Muscle of back (tissue), 13 donors: Measurements from ENCODE around the gene MPDZ. TPM values are rescaled to one million over a fixed set of nuclear protein-coding genes. Genes with fewer than 3 reads are reported as not detected.
A peak's percentile ranks its signal among the peaks of the same experiment; 100 is the strongest.

Experiments used
- DNase-seq, 3 donors: peaks; one replicate each; pipeline versions ENCODE4 v3.0.0 to v3.0.0-alpha.2; 2013
- long read RNA-seq, 9 donors: transcript quantifications; one replicate each; lab custom pipeline, GENCODE V29; 2026
- polyA plus RNA-seq, 10 donors: library from polyadenylated mRNA; unstranded; fragments of 120-200 nt; gene quantifications; one replicate each; pipeline ENCODE4 v1.2.1, GENCODE V29; 2013; ENCODE audit not compliant: insufficient read length in 10 of 10

MPDZ gene
- polyA plus RNA-seq: 10 to 100 TPM; 30.2 to 52.0 (median 39.3) TPM
- long read RNA-seq, donor 1: 0 reads
- long read RNA-seq, donor 2: 0 reads
- long read RNA-seq, donor 3: 0 reads
- long read RNA-seq, donor 4: 0 reads
- long read RNA-seq, donor 5: 0 reads
- long read RNA-seq, donor 6: 0 reads
- long read RNA-seq, donor 7: 0 reads
- long read RNA-seq, donor 8, partial matches to known transcripts: 6 of 6 reads
- long read RNA-seq, donor 8, other reads (novel, unspliced or antisense): 0 of 6 reads
- long read RNA-seq, donor 9: 0 reads

- peak; percentile 68 to 95 (median 85) for DNase-seq
Measured at GRCh38 chr9:13279284-13280141, at the start of gene MPDZ. TSS of gene MPDZ (minus strand) at chr9:13279692. CDS start at chr9:13250315, 29,377 bp downstream.

DNA sequence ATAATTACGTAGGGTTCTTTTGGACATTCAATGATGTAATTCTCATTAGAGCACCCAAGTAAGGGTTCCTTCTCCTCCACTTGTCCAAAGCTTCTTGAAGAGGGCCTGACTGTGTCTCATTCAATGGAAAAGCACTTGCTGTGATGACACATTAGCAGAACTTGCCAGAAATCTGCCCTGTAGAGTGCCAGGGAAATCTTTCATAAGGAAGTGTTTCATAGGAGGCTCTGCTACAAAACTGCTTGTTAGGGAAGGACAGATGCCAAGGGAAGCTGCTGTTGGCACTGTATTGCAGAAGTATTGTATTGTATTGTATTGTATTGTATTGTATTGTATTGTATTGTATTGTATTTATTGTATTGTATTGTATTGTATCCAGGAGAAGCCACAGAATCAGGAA lies 45.5 kb upstream of the MPDZ start:
- no peak for DNase-seq

DNA sequence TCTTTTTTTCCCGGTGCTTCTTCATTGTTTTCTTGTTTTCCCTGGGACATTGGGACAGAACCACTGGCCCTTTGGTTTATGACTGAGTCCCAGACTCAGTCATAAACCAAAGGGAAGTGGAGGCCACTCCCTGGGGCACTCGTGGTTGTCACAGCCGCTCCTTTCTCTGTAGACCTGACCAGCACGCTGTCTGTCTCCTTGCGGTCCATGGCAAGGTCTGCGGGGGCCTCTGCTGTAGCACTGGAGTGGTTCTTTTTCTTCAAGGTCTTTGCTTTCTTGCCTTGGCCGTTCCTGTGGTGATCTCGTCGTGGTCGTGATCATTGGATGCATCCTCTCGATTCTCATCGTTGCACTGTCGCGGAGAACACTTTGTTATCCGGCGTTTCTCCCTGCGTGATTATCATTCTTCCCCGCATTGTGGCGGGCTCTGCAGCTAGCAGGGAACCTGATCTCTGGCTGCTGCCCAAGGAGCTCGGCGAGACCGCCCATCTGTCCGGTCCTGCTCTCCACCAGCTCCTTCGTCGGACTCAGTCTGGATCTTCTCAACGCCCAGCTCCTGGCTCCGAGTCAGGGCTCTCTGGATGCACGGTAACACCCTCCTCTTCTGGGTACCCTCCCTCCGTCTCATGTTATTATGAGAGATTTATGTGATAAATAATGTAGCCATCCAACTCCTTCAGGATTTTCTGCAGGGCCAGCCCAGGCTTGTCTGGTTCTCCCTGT lies 43.5 kb upstream of the MPDZ start:
- no peak for DNase-seq

GRCh38 chr9:13318027-13318426 lies 38.5 kb upstream of the MPDZ start:
- DNase-seq: no peak

DNA sequence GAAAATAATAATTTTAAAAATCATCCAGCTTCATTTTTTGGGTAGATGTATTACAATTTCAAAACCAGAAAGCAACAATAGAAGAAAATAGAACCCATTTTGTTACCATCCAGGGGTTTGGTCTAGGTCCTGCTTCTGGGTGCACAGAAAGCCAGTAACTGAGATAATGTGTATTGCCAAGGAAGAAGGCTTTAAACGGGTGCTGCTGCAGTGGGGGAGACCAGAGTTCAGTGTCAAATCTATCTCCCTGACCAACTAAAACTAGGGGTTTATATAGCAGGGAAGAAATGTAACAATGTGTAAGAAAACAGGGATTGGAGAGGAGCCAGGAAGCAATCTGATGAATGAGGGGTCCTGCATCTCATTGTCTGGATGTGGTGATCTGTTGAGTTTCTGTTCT lies 17.5 kb upstream of the MPDZ start:
- DNase-seq: no peak

GRCh38 chr9:13295556-13295955 lies 16.1 kb upstream of the MPDZ start:
- DNase-seq: no peak

DNA sequence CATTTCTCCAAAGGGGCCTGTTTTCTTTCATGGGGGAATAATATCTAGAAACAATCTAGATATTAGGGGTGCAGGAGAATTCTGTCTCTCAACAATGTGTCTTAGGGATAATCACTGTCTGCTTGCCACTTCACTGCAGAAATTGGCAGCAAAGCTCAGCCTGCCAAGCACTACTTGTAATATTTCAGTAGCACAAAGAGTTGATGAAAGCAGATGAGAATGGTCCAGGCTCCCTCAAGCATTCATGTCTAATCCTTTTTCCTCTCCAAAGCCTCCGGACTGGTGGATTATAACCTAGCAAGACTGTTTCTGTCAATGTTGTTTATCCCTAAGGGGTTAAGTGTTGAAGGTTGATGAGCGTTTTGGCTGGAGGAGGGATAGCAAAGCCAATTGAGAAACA lies 13.3 kb upstream of the MPDZ start:
- no peak for DNase-seq

DNA sequence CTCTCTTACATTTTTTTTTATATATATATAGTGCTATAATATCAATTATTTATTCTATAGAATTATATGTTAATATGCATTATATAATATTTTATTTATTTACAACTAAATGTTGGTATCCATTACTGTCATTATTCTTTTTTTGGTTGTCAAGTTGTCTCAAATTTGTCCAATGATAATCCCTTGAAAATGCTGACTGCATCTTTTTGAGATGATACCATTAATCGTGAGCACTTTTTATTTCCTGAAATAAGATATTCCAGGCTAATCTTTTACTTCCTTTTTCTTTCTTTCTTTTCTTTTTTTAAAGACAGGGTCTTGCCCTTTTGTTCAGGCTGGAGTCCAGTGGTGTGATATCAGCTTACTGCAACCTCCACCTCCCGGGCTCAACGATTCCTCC lies 12.7 kb upstream of the MPDZ start:
- DNase-seq: no peak

- DNase-seq: no peak
Measured at GRCh38 chr9:13291718-13292117, 12.2 kb upstream of the MPDZ start.

DNA sequence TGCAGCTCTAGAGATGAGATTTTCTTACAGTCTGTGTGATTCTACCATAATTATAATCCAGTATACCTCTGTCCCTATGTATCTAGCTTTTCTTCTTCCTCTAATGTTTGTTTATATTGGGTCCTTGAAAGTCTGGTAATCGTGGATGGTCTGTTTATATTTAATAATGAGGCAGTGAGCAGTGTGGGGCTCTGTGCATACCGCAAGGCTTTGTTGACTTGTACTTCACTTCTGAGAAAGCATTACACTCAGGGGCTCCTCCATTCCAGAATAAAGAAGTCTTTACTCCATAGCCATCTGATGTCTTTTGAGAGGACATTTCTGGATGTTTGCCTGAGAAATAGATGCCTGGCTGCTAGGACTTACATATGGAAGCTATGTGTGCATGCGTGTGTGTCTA lies 4.5 kb upstream of the MPDZ start:
- no peak for DNase-seq

DNA sequence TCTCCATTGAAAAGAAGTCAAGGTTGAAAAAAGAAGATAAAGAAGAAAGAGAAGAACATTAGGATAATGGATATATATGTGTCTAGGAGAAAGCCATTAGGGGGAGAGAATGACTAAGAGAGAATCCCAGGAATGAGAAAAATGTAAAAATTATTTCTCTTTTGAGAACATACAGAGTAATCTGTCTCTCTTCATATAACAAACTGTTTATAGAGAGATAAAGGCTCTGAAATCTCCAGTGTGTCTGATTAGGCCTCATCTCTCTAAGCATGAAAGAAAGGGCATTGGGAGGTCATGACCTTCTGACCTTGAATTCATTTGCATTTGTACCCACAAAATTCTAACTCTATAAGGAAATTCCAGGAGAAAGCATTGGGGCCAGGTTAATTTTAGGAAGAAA lies 3.5 kb upstream of the MPDZ start:
- peak in 1 of 3 donors; percentile 31 for DNase-seq

DNA sequence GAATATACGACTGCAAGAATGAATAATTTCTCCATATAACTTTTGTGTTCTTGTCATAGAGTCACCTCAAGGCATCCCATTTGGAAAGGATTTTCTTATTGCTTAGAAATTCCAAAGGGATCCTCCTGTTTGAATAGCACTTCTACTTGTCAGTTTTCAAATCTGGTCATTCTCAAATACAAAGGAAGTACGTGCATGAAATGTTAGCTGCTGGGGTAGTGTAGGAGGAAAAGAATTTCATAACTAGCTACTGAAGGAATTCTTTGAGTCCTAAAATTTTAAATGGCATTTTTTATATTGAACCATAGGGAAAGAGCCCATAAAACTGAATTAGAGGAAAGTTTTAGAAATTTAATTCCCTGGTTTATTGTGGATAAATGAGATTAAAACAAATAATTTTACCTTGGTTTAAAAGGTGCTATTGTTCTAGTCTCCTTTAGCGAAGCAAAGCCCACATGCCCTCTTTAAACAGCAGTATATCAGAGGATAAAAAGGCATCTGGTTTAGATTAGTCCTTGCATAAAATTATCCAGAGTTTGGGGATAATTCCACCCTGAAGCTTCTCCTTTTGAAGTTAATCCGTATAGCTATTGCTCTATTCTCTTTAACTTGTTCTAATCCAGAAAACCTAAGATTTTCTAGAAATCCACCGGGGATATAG lies 2.0 kb upstream of the MPDZ start:
- no peak for DNase-seq

DNA sequence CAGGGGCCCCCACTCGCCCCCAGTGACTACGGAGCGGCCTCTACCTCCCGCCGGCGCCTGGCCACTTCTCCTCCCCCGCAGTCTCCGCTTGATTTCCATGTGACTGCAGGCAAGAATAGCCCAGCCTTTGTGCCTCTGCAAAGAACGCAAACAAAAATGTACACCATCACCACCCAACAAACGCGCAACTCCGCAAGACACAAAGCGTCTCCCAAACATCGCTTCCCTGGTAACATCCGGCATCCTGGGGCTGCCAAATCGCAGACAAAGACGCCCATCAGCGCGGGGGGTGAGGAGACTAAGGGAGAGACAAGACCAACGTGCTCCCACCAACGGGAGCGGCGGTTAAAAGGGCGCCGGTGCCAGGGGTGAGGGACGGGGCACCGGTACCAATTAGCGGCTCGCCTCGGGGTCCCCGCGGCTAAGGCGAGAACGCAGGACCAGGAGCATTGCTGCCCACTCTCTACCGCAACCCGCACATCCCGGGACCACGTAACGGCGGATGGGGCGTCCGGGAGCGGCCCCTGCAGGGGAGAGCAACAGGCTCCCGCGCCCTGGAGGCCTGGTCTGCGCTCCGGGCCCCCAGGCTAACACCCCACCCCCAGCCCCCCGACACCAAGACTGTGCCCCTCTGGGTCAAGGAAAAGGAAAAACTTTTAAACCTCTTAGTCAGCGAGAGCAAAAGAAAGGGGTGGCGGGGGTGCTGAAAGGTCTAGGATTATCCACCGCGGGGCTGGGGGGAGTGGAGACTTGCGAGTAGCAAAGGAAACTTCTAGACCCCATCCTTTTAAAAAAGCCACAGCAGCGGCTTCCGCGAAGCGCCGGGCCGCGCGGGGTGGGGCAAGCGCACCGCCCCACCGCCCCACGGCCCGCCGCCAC lies 885 bp downstream of the MPDZ start:
- peak; percentile 61 to 91 (median 68) for DNase-seq

DNA sequence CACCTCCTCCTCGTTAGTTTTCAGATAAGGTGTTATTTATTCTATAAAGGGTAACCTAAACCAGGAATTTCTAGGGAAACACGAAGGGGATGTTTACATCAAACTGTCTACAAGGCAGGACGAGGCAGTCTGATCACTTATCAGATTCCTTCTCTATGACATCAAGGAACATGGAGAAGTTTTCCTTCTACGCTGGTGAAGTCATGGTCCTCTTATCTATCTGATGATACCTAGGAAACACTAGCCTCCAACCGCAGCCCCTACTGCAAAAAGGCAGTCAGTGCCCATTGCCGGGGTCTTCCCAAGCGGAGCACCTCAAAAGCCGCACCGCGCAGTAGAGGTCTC lies 1.5 kb downstream of the MPDZ start:
- no peak for DNase-seq

GRCh38 chr9:13274886-13275641 lies 4.4 kb downstream of the MPDZ start:
- DNase-seq: peak in 2 of 3 donors; percentile 10 to 37

DNA sequence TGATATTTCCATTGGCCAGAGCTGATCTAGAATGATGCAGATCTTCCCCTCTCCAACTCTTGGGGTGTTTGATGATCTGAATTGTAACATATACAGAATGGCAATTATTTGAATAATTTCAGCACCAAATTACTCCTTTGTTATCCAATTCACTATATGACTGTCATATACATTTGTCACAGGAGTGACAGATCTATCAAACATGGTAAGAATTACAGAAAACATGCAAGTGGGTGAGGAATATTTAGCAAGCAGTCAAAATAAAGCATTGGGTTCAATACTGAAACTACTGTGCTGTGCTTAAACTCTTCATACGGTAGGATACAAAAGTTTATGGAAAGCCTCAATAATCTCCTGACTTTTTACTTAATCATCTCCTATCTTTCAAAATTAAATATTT lies 8.8 kb downstream of the MPDZ start:
- DNase-seq: no peak

- no peak for DNase-seq
Measured at GRCh38 chr9:13269589-13270452, 9.7 kb downstream of the MPDZ start.

DNA sequence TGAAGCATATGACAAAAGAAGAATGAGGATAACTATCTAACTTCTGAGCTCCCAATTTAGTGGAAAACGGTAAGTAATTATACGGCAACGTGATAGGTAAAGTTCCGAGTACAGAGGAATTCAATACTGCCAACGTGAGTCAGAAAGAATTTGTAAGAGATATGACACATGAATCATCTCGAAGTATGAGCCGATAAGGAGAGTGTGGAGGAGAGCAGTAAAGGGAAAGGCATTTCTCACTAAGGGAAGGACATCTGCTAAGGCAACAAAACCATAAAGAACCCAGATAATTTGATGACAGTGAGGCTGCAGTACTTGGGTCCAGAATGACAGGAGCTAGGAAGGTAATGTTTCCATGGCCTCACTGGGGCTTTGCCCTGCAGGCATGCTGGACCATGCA lies 11.0 kb downstream of the MPDZ start:
- no peak for DNase-seq

DNA sequence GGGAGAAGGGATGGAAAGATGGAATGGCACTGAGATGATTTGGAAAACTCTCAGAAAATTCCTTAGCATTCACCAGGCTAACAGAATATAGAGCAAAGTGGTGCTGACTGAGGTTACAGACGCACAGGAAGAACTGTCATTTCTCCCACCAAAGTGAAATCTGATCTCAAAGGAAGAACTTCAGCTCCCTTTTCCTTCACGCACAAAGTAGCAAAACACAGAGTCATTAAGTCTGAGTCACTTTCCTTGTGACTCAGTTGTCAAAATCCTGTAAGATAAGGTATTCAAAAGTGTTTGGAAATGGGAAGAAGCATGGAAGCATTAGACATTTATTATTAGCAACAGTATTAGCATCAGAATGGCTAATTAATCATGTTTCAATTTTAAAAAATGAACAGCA lies 11.7 kb downstream of the MPDZ start:
- peak in 2 of 3 donors; percentile 34 to 80 for DNase-seq
